ENCODE measurements around the gene ASTN1.

DNA sequence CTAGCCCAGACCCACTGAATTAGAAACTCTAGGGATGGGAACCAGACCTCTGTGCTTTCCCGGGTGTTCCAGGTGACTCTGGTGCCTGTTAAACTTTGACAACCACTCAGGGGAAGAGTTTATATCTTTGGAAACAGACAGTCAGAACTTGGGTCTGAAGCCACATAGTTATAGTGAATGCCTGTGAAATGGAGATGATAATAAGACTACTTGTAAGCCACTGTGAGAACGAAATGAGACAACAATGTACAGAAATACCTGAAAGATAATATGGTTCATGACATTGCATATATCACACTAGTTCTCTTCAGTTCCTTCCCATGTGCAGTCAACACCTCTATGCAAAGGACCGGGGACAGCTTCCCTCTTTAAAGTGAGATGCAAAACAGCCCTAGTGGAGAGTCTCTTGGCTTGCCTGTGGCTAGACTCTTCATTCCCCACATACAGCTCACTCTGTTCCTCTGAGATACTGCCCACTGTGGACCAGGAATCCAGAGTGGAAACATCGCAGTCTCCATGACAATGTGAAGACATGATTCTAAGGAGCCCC, 287.5 kb downstream of the ASTN1 start:
- no peak for TF ChIP-seq CTCF (conservative IDR thresholded peaks at IDR 0.05; ENCODE audit: low read length)
- TF ChIP-seq EZH2phosphoT487 (IDR thresholded peaks at IDR 0.05; ENCODE audit: borderline replicate concordance): no peak

All from Loucy (cell line).